HFFc6 (cell line): Measurements from ENCODE around the gene BAZ1B. TPM values are rescaled to one million over a fixed set of nuclear protein-coding genes. Genes with fewer than 3 reads are reported as not detected.

Experiments
- DNase-seq: peaks from one replicate; pipeline ENCODE4 v3.0.0-alpha.2; 2018
- H3K27ac Mint-ChIP-seq: 2 replicates; pipeline ENCODE4 v1.8.0; 2020; ENCODE audit warnings: mild to moderate bottlenecking, mixed read lengths
- H3K27me3 Mint-ChIP-seq: 2 replicates; pipeline ENCODE4 v1.8.0; 2021; ENCODE audit warnings: mild to moderate bottlenecking, moderate library complexity, mixed read lengths; ENCODE audit not compliant: insufficient read depth
- H3K36me3 Mint-ChIP-seq: 2 replicates; pipeline ENCODE4 v1.8.0; 2021; ENCODE audit warnings: low read depth, mixed read lengths
- H3K4me1 Mint-ChIP-seq: 2 replicates; pipeline ENCODE4 v1.8.0; 2020; ENCODE audit warnings: low read depth, mixed read lengths
- H3K4me3 Mint-ChIP-seq: 2 replicates; pipeline ENCODE4 v1.8.0; 2020; ENCODE audit warnings: mild to moderate bottlenecking, moderate library complexity, mixed read lengths
- H3K9me3 Mint-ChIP-seq: 2 replicates; pipeline ENCODE4 v1.8.0; 2020; ENCODE audit warnings: mild to moderate bottlenecking, mixed read lengths
- total RNA-seq, 6 experiments: library from RNA; stranded (reverse); fragmentation: NEBNext Ultra II Directional; extraction: Animal tissue kit (Norgen Biotek cat#: 25700); gene quantifications; 2 replicates in 1 of 6; 3 replicates in 5 of 6; pipeline ENCODE4 v1.2.3, GENCODE V29; 2021
- TF ChIP-seq, protein P1 (sequence below): fragments of 200-600 bp; sonication (generic); IDR thresholded peaks from 2 replicates; pipeline ENCODE4 v1.5.0; 2021; ENCODE audit warnings: antibody characterized with exemption, mild to moderate bottlenecking

Gene BAZ1B
- total RNA-seq, 6 experiments from 2014 or later, result 54.0 to 66.5 (median 63.8) TPM

DNA sequence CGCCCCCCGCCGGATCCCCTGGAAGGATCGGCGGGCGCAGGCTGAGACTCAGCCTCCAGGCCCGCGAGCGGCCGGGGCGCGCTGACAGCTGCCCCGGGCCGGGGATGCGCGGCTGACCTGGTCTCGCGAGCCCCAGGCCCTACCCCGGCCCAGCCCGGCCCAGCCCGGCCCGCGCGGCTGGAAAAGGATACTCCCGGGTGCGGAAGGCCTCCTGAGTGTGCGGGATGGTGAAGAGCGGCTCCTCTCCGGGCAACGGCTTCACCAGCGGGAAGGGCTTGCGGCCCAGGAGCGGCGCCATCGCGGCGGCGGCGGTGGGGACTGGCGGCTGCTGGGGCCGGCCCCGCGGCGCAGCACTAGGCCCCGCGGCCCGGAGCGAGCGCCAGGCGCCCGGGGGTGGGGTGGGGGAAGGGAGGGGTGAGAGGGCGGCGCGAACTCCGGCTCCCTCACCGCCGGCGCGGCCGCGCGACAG, 423 bp downstream of the BAZ1B start:
- peaks cover 22% of the 10 kb centered on the region for H3K36me3 Mint-ChIP-seq
- H3K27me3 Mint-ChIP-seq, result peaks cover 4% of the 10 kb centered on the region
- DNase-seq, result peak; percentile 2
- H3K9me3 Mint-ChIP-seq, result no peaks in the 10 kb centered on the region
- H3K4me1 Mint-ChIP-seq, result peaks cover 27% of the 10 kb centered on the region
- H3K27ac Mint-ChIP-seq, result no peak overlapping the region; the same call in 1 of the 2 replicates
- H3K4me3 Mint-ChIP-seq, result peak overlapping the region; percentile 98
- TF ChIP-seq, protein P1, sequence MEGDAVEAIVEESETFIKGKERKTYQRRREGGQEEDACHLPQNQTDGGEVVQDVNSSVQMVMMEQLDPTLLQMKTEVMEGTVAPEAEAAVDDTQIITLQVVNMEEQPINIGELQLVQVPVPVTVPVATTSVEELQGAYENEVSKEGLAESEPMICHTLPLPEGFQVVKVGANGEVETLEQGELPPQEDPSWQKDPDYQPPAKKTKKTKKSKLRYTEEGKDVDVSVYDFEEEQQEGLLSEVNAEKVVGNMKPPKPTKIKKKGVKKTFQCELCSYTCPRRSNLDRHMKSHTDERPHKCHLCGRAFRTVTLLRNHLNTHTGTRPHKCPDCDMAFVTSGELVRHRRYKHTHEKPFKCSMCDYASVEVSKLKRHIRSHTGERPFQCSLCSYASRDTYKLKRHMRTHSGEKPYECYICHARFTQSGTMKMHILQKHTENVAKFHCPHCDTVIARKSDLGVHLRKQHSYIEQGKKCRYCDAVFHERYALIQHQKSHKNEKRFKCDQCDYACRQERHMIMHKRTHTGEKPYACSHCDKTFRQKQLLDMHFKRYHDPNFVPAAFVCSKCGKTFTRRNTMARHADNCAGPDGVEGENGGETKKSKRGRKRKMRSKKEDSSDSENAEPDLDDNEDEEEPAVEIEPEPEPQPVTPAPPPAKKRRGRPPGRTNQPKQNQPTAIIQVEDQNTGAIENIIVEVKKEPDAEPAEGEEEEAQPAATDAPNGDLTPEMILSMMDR, result no peak; the same call in 1 of the 2 replicates

DNA sequence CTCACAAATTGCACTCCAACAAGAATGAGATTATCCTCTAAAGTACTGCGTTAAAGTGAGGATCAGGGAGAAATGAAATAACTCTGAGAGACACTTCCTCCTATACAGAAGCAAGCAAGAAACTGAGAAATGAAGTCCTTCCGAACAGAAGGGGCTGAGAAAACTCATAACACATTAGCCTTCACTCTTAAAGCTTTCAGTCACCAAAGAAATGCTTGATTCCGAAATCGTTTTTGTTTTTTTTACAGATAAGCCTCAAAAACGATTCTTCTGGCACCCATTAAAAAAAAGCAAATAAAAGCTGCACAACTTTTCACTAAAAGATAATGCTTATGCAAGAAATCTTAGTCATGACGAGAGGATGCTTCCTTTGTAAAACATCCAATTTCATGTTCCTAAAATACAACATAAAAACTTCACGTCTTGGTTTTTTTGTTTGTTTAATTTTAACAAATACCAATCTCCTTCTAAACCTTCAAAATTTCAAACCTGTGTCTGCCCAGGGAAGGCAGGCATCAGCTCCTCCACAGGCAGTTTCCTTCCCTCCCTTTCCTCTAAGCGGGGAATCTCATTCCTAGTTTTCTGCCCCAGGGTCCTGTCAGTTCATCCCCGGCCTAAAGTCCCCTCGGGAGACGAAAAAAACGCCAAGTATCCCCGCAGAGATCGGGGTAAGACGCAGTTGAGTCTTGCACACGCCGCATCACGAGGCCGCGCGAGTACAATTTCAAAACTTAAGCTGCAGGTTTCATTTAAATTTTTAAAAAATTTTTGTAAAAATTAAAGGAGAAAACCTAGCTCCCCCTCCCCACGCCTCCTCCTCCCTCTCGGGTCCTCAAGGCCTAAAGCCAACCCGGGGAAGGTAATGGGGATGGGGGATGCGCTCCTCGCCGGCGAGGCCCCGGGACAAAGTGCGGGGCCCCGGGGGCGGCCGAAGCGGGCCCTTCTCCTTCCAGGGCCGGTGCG, 1.1 kb downstream of the BAZ1B start:
- peaks cover 27% of the 10 kb centered on the region for H3K4me1 Mint-ChIP-seq
- peak; percentile 10 for DNase-seq
- H3K36me3 Mint-ChIP-seq, result peaks cover 22% of the 10 kb centered on the region
- H3K27me3 Mint-ChIP-seq, result peaks cover 4% of the 10 kb centered on the region
- H3K27ac Mint-ChIP-seq, result peak overlapping the region; percentile 81
- no peaks in the 10 kb centered on the region for H3K9me3 Mint-ChIP-seq
- peak overlapping the region; percentile 90 for H3K4me3 Mint-ChIP-seq
- TF ChIP-seq, protein P1, result no peak

DNA sequence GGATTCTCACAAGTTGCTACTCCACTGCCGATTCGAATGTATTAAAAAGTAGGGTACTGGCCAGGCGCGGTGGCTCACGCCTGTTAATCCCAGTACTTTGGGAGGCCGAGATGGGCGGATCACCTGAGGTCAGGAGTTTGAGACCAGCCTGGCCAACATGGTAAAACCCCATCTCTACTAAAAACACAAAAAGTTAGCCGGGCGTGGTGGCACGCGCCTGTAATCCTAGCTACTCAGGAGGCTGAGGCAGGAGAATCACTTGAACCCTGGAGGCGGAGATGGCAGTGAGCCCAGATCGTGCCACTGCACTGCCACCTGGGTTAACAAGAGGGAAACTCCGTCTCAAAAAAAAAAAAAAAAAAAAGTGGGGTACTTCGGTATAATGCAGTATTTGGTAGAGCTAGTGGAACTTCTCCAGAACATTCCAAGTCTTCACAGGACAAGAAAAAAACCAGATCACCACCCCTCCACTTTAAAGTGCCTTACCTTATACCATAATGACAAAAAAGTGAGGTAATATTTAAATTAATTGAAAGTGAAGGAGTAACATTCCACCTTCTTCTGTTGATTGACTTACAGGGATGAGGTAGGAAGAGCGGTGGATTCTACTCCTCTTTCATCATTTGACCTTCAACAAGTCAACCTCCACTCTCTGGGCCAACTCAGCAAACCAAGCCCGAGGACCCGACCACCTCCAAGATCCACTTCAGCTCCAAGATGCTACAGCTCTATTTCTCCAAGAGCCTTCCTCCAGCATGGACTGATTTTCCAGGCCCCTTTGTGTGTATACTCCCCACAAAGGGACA, 2.0 kb downstream of the BAZ1B start:
- peak overlapping the region; percentile 81 for H3K27ac Mint-ChIP-seq
- TF ChIP-seq, protein P1, result no peak; the same call in 1 of the 2 replicates
- no peak for DNase-seq
- peaks cover 4% of the 10 kb centered on the region for H3K27me3 Mint-ChIP-seq
- peaks cover 30% of the 10 kb centered on the region for H3K4me1 Mint-ChIP-seq
- peaks cover 24% of the 10 kb centered on the region for H3K36me3 Mint-ChIP-seq
- H3K9me3 Mint-ChIP-seq, result no peaks in the 10 kb centered on the region
- peak overlapping the region; percentile 90 for H3K4me3 Mint-ChIP-seq

DNA sequence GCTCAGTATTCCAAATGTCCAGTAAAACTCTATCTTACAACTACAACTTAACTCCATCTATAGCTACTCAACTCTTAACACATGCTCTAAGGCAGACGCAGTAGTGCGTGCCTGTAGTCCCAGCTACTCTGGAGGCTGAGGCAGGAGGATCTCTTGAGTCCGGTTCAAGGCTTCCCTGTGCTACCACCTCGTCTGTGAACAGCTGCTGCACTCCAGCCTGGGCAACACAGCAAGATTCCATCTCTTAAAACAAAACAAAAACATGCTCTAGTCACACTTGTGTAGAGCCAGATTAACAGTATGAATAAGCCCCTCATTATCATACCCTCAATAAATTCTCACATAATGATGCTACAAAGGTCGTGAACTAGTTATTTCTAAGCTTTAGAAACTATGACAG, 3.6 kb downstream of the BAZ1B start:
- peak overlapping the region; percentile 55 for H3K27ac Mint-ChIP-seq
- TF ChIP-seq, protein P1, result no peak
- peaks cover 35% of the 10 kb centered on the region for H3K4me1 Mint-ChIP-seq
- H3K9me3 Mint-ChIP-seq, result no peaks in the 10 kb centered on the region
- H3K27me3 Mint-ChIP-seq, result peaks cover 4% of the 10 kb centered on the region
- no peak for DNase-seq
- H3K4me3 Mint-ChIP-seq, result peak overlapping the region; percentile 90
- H3K36me3 Mint-ChIP-seq, result peaks cover 33% of the 10 kb centered on the region

DNA sequence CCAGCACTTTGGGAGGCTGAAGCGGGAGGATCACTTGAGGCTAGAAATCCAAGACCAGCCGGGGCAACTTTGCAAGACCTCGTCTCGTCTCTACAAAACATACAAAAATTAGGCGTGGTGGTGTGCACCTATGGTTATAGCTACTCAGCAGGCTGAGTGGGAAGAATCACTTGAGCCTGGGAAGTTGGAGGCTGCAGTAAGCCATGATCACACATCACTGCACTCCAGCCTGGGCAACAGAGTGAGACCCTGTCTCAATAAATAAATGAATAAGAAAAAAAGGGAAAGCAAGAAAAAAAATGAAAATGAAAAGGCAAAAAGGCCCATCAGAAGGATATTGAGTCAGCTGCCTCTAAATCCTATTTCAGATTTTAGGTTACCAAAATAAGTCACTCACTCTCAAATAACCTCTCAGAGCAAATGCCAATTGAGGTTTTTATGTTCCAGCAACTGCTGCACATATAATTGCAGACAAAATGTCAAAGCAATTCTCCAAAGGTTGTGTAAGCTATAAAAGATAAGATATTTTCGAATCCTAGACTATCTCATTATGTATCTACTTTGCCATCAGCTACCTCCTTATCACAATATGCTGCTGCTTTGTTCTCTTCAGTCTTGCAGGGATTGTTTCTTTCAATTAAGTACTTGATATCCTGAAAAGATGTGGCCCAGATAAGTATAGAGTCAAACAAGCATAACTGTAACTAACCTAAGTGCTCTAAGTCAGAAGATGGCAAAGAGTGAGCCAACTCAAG, 4.7 kb downstream of the BAZ1B start:
- no peak overlapping the region for H3K4me3 Mint-ChIP-seq
- TF ChIP-seq, protein P1, result no peak

More for the DNA sequence above, 4.7 kb downstream of the BAZ1B start:
- no peak for DNase-seq
- H3K4me1 Mint-ChIP-seq, result peaks cover 39% of the 10 kb centered on the region
- H3K27ac Mint-ChIP-seq, result no peak overlapping the region; the same call in 1 of the 2 replicates
- peaks cover 4% of the 10 kb centered on the region for H3K27me3 Mint-ChIP-seq
- H3K36me3 Mint-ChIP-seq, result peaks cover 39% of the 10 kb centered on the region
- H3K9me3 Mint-ChIP-seq, result no peaks in the 10 kb centered on the region
